WI38 (cell line): ENCODE data around the gene NAAA.
"Not testable (repeated sequence)": the region's sequence is repeated elsewhere in the genome, so short reads cannot be mapped to it uniquely, and the experiment has no call there.

Source experiments
- H3K4me3 ChIP-seq: 2 replicates; pipeline ENCODE4 v1.5.1; 2011; ENCODE audit warnings: low read depth, mild to moderate bottlenecking, control low read depth, low read length
- TF ChIP-seq, protein P1 (sequence below): IDR thresholded peaks from 2 replicates; pipeline ENCODE4 v1.5.1; 2012; ENCODE audit warnings: low read depth, mild to moderate bottlenecking, control low read depth, low read length

NAAA gene

DNA sequence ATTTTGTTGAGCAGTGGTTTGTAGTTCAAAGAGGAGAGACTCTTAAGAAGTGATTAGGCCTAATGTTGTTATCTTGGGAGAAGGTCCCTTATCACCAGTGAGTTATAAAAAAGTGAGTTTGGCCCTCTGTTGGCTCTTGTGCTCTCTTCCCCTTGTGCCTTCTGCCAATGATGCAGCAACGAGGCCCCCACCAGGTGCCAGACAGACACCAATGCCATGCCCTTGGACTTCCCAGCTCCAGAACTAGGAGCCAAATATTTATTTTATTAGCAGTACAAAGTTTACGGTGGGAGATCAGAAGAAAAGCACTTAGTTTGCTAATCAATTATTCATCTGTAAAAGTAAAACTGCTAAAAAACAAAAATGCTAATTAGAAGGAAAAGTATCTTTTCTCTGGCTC lies 22.7 kb upstream of the NAAA start:
- TF ChIP-seq, protein P1, sequence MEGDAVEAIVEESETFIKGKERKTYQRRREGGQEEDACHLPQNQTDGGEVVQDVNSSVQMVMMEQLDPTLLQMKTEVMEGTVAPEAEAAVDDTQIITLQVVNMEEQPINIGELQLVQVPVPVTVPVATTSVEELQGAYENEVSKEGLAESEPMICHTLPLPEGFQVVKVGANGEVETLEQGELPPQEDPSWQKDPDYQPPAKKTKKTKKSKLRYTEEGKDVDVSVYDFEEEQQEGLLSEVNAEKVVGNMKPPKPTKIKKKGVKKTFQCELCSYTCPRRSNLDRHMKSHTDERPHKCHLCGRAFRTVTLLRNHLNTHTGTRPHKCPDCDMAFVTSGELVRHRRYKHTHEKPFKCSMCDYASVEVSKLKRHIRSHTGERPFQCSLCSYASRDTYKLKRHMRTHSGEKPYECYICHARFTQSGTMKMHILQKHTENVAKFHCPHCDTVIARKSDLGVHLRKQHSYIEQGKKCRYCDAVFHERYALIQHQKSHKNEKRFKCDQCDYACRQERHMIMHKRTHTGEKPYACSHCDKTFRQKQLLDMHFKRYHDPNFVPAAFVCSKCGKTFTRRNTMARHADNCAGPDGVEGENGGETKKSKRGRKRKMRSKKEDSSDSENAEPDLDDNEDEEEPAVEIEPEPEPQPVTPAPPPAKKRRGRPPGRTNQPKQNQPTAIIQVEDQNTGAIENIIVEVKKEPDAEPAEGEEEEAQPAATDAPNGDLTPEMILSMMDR = no peak
- H3K4me3 ChIP-seq = no peak overlapping the region

DNA sequence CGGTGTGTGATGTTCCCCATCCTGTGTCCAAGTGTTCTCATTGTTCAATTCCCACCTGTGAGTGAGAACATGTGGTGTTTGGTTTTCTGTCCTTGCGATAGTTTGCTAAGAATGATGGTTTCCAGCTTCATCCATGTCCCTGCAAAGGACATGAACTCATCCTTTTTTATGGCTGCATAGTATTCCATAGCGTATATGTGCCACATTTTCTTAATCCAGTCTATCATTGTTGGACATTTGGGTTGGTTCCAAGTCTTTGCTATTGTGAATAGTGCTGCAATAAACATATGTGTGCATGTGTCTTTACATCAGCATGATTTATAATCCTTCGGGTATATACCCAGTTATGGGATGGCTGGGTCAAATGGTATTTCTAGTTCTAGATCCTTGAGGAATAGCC lies 21.3 kb upstream of the NAAA start:
- not testable (repeated sequence) for H3K4me3 ChIP-seq

DNA sequence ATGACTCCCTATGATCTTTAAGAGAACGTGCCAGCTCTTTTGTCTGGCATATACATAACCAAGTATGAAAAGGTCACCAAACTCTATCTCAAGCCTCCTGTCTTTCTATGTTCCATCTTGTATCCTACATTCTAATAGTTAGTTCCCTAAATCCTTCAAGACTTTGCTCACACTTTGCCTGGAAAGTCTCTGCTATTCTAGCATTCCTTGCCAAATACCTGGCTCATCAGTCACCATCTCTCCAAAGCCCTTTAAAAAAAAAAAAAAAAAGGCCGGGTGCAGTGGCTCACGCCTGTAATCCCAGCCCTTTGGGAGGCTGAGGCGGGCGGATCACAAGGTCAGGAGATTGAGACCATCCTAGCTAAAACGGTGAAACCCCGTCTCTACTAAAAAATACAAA lies 17.7 kb upstream of the NAAA start:
- H3K4me3 ChIP-seq = not testable (repeated sequence)

- not testable (repeated sequence) for H3K4me3 ChIP-seq
Observed at GRCh38 chr4:75954811-75955210, 14.0 kb upstream of the NAAA start.

GRCh38 chr4:75953509-75953908 lies 12.7 kb upstream of the NAAA start:
- H3K4me3 ChIP-seq = no peak overlapping the region
- TF ChIP-seq, protein P1 = no peak

- TF ChIP-seq, protein P1 = no peak
- H3K4me3 ChIP-seq = no peak overlapping the region
Observed at GRCh38 chr4:75950213-75950815, 9.5 kb upstream of the NAAA start.

DNA sequence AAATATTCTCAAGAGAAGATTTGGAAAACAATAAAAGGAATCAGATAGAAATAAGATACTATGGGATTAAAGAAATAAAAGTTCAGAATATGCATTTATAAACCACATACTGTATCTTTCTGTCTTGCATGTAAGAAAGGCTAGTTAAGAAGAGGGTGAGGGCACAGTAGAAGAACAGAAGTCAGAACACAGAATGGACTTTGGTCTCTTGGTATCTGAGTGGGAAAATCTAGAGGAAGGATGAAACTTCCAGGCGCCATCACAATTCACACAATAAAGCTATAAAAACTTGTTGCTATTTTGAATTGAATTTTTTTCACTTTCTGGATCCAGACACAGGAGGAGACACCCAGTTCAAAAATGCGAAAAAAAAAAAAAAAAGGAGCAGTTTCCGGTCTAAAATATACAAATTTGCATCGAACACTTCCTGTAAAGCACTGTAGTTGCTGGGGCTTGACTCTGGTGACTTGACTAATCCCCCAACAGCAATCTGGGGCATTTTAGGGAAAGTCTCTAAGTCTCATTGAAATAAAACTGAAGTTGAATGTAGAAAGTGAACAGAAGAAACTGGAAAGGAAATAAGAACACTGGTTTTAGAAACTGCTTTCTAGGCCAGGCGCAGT lies 8.1 kb upstream of the NAAA start:
- TF ChIP-seq, protein P1 = no peak
- no peak overlapping the region for H3K4me3 ChIP-seq

DNA sequence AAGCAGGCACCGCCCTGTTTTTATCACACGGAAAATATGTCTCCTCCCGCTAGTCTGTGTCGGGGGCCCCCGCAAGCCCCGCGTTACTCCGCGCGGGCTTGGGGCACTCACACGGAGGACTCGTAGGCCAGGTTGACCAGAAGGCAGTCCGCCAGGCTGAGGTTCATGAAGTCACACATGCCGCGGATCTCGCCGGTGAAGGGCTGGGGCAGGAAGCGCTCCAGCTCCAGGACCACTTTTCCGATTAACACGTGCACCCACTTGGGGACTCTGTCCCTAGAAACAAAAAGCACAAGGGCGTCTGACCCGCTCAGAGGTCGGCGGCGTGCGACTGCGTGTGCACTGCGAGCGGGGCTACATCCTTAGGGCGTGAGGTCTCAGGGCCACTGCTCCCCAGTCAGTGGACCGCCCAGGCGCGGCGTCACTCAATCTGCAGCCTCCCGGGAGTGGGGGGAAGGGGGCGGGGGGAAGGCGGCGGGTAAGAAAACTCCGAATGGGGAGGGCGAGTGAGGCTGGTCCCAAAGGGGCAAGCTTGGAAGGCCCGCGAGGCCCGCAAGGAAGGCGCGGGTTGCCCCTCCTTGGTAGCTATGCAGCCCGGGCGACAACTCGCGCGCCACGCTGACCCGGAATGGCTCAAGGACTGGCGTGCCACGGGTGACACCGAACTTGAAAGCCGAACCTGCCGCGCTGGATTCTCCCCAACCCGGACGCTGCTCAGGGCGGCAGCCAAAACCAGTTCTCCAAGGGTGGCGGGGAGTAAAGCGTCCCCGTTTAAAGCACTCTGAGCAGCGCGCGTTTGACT lies 722 bp downstream of the NAAA start:
- TF ChIP-seq, protein P1 = no peak
- peak overlapping the region; percentile 68 for H3K4me3 ChIP-seq
